ENCODE measurements around the gene DENND4A.

- TF ChIP-seq POLR2A (IDR thresholded peaks at IDR 0.05) (no peak), CTCF (IDR thresholded peaks at IDR 0.05) (no peak)
These were observed 171.3 kb downstream of the DENND4A start for GRCh38 chr15:65620833-65621232.
